RPMI7951 (cell line): Measurements from ENCODE around the gene MLXIPL. TPM values are rescaled to one million over a fixed set of nuclear protein-coding genes. Genes with fewer than 3 reads are reported as not detected.
"Not testable (repeated sequence)": the region's sequence is repeated elsewhere in the genome, so short reads cannot be mapped to it uniquely, and the experiment has no call there.

Experiments
- DNase-seq: peaks from one replicate; pipeline ENCODE4 v3.0.0-alpha.2; 2012; ENCODE audit warnings: low read depth
- total RNA-seq: library from RNA; depleted of rRNA; stranded (reverse); fragments of >200 nt; shearing (Covaris generic); gene quantifications from 2 replicates; pipeline ENCODE4 v1.2.3, GENCODE V29; 2014

MLXIPL gene
- total RNA-seq, 1 experiment from 2014 or later, result not detected

- DNase-seq, result no peak
Observed at GRCh38 chr7:73646785-73647724, 22.7 kb upstream of the MLXIPL start.

- no peak for DNase-seq
Observed at GRCh38 chr7:73645643-73646174, 21.4 kb upstream of the MLXIPL start.

- no peak for DNase-seq
Observed at GRCh38 chr7:73644688-73645286, 20.5 kb upstream of the MLXIPL start.

- no peak for DNase-seq
Observed at GRCh38 chr7:73642834-73643233, 18.5 kb upstream of the MLXIPL start.

- no peak for DNase-seq
Observed at GRCh38 chr7:73638911-73639310, 14.6 kb upstream of the MLXIPL start.

- no peak for DNase-seq
Observed at GRCh38 chr7:73635428-73636200, 11.3 kb upstream of the MLXIPL start.

GRCh38 chr7:73633844-73634243 lies 9.5 kb upstream of the MLXIPL start:
- no peak for DNase-seq

GRCh38 chr7:73633323-73633722 lies 9.0 kb upstream of the MLXIPL start:
- DNase-seq, result no peak

GRCh38 chr7:73631558-73631957 lies 7.2 kb upstream of the MLXIPL start:
- DNase-seq, result no peak

GRCh38 chr7:73628504-73628903 lies 4.2 kb upstream of the MLXIPL start:
- DNase-seq, result no peak

GRCh38 chr7:73626814-73627213 lies 2.5 kb upstream of the MLXIPL start:
- DNase-seq, result no peak

- no peak for DNase-seq
Observed at GRCh38 chr7:73625276-73625675, 954 bp upstream of the MLXIPL start.

GRCh38 chr7:73624669-73625001 lies 313 bp upstream of the MLXIPL start:
- no peak for DNase-seq

GRCh38 chr7:73622909-73623797 lies 1.2 kb downstream of the MLXIPL start:
- no peak for DNase-seq

- no peak for DNase-seq
Observed at GRCh38 chr7:73622527-73622908, 1.8 kb downstream of the MLXIPL start.

- no peak for DNase-seq
Observed at GRCh38 chr7:73621168-73622063, 2.9 kb downstream of the MLXIPL start.

- DNase-seq, result not testable (repeated sequence)
Observed at GRCh38 chr7:73619394-73619793, 4.9 kb downstream of the MLXIPL start.

GRCh38 chr7:73618538-73618937 lies 5.8 kb downstream of the MLXIPL start:
- no peak for DNase-seq

GRCh38 chr7:73617520-73617919 lies 6.8 kb downstream of the MLXIPL start:
- DNase-seq, result not testable (repeated sequence)

- no peak for DNase-seq
Observed at GRCh38 chr7:73615886-73616285, 8.4 kb downstream of the MLXIPL start.
